Measurements from ENCODE around the gene ALAS2.
"Not testable (repeated sequence)": the region's sequence is repeated elsewhere in the genome, so short reads cannot be mapped to it uniquely, and the experiment has no call there.

Gene ALAS2, protein sequence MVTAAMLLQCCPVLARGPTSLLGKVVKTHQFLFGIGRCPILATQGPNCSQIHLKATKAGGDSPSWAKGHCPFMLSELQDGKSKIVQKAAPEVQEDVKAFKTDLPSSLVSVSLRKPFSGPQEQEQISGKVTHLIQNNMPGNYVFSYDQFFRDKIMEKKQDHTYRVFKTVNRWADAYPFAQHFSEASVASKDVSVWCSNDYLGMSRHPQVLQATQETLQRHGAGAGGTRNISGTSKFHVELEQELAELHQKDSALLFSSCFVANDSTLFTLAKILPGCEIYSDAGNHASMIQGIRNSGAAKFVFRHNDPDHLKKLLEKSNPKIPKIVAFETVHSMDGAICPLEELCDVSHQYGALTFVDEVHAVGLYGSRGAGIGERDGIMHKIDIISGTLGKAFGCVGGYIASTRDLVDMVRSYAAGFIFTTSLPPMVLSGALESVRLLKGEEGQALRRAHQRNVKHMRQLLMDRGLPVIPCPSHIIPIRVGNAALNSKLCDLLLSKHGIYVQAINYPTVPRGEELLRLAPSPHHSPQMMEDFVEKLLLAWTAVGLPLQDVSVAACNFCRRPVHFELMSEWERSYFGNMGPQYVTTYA

DNA sequence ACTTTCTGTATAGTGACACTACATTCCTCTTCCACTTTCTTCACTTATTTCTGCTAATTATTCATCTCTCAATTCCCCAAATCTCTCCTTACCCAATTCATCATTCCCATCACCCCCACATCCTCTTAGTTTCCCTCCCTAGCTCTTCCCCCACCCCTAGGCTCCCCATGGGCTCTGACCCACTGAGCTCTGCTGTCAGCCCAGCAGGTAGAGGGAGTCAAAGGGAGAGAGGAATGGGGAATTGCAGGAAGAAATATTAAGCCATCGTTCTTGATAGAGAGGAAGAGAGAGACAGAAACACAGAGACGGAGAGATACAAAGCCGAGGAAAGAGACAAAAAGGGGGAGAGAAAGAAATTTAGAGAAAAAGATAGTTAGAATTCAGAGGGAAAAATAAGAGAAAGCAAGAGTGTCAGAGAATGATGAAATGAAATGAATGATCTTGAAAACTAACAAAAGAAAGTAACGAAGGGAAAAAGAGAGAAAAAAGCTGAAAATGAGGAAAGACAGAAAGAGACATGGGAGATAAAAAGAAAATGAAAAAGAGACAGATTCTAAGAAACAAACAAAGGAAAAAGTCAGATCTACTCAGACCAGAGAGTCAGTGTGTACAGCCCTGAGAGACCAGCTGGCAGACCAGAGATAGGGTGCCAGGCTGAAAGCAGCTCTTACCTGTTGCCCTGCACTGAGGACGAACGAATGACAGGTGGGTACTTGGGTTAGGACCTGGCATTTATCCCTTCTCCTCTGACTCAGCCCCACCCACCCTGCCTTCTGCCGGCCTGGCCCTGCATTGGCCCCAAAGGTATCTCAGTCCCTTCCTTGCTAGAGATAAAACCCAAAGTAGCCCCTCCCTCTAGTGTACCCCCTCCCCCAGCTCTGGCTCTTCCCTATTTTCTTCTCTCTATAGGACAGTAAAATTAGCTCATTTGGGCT, at the start of gene ALAS2:
ALAS2 (minus strand) TSS at position 707 of the 935 bp plus-strand sequence. CDS start 4,977 bp downstream, outside the sequence.
- no peak for DNase-seq

DNA sequence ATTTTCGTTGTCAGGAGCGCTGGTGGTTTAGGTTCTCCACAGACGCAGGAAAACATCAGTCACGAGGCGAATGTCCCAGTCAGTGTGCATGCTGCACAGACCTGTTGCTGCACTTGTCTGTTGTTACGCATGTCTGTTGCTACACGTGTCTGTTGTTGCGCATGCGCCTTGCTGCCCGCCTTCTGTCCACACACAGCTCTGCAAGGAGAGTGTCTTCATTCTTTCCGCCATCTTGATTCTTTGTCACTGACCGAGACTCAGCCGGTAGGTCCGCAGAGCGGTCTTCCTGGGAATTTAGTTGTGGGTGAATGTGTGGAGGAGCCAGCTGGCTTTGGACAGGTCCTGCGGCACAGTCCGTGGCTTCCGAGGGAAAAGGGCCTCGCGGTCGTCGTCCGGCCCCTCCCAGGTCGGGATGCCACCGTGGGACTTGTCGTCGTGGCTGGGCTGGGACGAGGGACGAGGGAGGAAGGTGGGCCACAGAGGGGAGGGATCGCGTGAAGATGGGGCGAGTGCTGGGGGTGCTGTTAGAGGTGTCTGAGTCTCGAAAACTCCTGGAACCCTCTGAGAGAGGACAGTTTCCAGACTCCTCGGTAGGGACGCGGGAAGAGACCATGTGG, 44.2 kb upstream of the ALAS2 start, which contains the start of gene PAGE2B:
PAGE2B (plus strand) TSS at position 180 of the 617 bp plus-strand sequence. CDS start 1,012 bp downstream, outside the sequence.
- DNase-seq, result no peak

DNA sequence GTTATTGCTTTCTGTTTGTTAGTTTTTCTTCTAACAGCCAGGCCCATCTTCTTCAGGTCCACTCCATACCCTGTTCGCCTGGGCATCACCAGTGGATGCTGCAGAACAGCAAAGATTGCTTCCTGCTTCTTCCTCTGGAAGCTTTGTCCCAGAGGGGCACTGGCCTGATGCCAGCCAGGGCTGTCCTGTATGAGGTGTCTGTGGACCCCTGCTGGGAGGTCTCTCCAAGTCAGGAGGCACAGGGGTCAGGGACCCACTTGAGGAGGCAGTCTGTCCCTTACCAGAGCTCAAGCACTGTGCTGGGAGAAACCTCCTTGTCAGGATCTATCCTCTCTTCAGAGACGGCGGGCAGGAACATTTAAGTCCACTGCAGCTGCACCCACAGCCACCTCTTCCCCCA, 41.5 kb upstream of the ALAS2 start:
- no peak for DNase-seq

DNA sequence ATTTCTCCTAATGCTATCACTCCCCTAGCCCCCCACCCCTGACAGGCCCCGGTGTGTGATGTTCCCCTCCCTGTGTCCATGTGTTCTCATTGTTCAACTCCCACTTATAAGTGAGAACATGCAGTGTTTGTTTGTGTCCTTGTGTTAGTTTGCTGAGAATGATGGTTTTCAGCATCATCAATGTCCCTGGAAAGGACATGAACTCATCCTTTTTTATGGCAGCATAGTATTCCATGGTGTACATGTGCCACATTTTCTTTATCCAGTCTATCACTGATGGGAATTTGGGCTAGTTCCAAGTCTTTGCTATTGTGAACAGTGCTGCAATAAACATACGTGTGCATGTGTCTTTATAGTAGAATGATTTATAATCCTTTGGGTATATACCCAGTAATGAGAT, 36.4 kb upstream of the ALAS2 start:
- not testable (repeated sequence) for DNase-seq

DNA sequence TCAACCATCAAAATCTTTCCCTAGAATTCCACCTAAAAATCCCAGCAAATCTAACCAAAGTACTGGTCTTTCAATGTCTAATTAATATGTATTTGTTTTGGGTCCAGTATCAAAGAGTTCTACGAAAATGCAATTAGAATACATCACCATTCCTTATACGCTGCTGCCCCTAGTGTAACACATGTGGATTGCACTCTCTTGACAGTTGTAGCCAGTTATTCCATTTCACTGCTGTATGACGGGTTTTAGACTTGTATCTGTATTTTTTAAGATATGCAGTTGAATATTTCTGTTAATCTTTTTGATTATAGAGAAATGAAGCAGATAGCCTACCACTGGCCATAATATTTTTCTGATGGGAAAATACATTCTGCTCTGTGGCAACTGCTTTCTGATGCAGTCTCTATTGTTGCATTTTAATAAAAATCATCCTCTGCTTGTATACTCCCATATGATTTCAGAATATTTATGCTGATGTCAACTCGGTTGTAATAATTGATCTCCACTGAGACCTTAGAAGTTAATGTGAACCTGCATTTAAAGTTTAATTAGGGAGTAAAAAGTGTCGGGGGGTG, 27.0 kb upstream of the ALAS2 start:
- DNase-seq, result peak; percentile 0

DNA sequence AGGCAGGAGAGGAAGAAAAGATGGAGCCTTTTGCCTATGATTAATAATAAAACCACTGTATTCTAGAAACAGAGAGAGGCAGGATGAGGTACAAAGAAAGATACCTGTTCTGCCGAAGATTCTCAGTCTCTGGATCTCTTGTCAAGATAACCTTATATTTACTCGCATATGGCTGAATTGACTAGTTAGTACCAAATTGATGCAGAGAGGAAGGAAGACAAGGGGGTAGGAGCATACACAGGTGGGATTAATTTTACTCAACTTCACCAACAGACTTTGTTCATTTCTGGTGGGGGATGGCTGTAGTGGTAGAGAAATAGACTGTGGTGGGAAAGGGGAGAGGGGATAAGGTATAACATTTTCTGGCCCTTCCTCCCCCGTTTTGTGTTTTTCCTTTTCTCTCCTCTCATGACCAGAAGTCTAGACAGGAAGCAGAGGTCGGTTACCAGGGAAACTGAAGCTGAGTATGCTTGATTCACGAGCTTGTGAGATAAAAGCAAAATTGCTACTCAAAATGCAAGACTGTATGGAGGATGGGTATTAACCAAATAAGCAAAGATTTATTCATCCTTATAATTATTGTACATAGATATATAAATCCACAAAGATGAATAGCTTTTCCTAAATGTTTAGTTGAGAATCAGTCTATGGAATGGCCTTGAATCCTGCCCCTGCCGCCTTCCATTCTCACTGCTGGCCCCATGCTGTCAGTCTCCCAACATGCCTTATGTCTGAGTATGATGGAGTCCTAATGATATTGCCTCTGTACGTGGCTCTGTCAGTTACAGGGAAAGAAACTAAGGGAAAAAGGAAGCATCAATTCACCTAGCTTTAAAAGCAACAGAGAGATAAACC, 26.3 kb upstream of the ALAS2 start:
- DNase-seq, result no peak

DNA sequence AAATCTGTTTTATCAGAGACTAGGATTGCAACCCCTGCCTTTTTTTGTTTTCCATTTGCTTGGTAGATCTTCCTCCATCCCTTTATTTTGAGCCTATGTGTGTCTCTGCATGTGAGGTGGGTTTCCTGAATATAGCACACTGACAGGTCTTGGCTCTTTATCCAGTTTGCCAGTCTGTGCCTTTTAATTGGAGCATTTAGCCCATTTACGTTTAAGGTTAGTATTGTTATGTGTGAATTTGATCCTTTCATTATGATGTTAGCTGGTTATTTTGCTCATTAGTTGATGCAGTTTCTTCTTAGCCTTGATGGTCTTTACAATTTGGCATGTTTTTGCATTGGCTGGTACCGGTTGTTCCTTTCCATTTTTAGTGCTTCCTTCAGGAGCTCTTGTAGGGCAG, 19.8 kb upstream of the ALAS2 start:
- not testable (repeated sequence) for DNase-seq

DNA sequence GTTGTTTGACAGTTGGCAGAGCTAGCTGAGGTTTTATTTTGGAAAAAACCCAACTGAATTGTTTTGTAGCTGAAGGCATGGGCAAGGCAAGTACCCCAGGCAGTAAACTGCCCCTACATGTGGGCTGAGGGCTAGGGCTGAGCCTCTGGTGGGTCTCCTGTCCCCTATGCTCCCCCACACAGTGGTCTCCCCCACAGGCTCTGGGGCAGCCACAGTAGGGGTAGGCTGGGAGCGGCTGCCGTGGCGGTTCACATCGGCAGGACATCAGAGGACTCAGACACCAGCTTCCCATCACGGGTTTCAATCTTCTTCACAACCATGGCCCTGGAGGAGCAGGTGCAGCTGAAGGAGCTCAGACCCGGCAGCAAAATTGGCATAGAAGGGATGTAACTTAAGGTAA, 10.7 kb upstream of the ALAS2 start:
- DNase-seq, result no peak

DNA sequence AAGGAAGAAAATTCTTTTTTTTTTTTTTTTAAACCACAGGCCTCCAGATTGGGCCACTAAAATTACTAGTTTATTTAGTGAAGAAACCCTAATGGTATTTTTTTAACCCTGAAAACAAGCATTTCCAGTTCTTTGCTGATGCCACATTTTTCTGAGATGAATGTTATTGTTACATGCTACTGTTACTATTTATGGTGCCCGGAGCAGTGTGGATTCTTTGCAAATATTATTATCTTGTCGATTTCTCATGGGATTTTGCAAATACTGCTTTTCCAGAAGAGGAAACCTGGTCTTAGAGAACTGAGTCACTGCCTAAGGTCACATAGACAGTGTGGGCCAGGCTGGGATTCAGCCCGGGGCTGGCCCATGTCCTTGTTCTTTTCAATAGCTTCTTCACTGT, 8.7 kb upstream of the ALAS2 start:
- no peak for DNase-seq

DNA sequence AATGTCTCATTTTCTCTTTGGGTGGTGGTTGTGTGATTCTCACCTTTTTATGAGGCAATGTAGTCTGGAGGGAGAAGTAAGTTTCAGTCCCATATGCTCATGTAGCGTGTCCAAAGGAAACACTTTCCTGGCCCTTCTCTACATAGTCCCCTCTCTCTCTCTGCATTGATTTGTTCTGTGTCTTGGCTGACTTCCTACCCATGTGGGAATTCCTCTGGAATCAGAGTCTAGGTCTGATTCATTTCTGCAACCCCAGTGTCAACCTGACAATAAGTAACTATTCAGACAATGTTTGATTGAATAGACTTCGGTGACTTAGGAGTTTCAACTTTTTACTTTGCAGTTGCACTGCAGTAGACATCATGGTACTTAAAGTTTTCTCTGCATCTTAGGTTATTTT, 2.7 kb upstream of the ALAS2 start:
- no peak for DNase-seq

DNA sequence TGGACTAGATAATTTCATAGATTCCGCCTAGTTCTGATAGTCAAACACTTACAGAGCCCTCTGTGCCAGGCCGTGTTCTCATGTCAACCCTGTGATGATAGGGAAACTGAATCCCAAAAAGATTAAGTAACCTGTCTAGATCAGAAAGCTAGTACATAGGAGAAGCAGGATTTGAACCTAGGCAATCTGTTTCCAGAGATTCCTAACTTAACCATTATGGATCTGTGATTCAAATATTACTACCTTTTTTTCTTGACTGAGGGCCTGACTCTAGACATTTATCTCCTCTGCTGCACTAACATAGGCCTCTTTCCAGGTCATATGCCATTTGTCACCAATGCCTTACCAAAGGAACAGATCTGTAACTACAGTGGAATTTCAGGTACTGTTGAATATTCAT, 1.5 kb downstream of the ALAS2 start:
- no peak for DNase-seq

DNA sequence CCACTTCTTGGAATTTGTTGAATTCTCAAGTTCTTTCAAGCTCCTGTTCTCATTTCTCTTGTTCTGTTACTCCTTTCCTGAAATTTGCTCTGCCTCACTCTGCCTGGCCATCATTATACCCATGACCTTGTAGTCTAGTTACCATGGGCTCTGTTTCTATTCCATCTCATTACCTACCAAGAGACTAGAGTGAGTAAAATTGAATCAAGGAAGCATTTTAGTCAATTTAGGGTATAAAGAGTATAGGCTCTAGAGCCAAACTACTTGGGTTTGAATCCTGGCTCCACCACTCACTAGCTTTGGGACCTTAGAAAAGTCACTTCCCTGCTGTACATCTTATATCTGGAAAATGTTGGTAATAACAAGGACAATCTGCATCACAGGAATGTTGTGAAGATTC, 2.2 kb downstream of the ALAS2 start:
- DNase-seq, result no peak

DNA sequence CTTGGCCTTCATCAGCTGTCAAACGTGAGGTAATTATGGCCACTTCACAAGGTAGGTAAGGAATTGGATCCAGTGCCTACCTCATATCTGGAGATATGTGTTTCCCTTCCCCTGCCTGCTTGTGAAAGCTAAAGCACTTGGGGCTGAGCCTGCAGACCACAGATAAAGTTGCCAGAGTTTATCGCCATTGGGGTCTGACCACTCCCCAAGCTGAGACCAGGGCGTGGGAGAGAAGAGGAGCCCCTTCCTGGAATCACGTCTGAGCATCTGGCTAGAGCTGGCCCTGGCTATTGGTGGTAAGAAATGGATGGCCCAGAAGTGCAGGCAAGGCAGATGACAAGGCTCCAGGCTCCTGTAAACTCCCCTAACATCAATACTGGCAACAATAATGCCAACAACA, 2.7 kb downstream of the ALAS2 start:
- DNase-seq, result no peak

DNA sequence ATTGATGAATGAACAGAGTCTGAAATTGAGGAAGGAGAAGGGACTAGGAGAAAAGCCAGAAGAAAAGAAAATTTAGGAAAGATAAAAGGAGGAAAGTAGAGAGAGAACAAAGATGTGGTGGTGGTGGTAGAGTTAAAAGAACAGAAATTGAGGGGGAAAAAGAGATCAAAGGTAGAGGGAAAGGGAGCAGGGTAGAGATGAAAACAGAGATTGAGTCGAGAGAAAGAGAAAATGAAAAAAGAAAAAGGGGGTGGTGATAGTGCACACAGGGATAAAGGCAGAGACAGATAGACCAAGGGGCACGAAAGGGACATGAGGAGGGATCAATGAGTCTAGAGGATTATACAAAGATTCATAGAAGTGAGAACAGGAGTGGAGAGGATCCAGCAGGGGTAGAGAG, 3.9 kb downstream of the ALAS2 start:
- no peak for DNase-seq

DNA sequence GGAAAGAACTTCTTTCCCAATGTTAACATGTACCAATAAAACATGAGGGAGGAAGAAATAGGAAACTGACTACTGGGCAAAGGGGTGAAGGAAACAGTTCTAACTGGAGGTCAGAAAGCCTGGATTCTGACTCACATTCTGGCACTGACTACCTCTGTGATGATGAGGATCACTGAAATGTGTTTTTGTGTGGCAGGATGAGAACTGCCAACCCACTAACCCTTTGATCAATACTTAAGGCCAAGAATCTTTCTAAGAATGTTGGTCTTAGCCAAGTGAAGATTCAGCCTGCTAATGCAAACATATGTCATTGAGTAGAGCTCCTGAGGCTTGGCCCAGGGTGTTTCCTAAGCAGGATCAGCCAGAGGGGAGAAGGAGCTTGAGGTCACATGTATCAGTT, 4.6 kb downstream of the ALAS2 start:
- DNase-seq, result no peak

DNA sequence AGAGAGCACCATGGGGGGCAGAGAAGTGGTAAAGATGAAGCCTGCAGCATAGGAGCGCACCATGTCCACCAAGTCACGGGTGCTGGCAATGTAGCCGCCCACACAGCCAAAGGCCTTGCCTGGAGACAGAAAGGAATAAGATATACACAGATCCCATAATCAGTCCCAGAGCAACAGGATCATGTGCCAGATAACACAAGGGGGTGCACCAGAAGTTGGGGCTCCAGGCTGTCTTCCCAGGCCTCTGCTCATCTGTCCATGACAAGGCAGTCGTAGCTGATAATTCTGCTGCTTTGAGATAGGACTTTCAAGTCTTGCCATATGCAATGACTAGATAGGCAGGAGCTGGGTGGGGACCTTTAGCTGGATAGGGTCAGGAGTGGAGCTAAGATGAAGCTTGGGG, 15.9 kb downstream of the ALAS2 start:
- no peak for DNase-seq

DNA sequence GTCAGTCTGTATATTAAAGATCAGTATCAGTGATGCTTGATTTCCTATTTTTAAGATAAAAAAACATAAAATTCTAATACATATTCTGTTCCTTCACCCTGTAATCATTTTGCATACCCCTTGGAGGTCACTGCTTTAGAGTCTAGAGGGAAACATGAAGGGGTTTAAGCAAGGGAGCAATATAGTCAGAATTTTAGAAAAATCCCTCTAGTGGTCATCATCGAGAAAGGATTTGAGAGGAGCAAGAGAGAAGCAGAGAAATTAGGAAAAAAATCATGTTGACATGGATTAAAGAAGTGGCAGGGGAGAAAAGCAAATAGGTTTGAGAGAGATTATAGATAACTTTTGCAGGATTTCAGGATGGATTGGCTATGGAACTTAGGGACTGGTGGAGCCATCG, 19.5 kb downstream of the ALAS2 start:
- DNase-seq, result no peak

DNA sequence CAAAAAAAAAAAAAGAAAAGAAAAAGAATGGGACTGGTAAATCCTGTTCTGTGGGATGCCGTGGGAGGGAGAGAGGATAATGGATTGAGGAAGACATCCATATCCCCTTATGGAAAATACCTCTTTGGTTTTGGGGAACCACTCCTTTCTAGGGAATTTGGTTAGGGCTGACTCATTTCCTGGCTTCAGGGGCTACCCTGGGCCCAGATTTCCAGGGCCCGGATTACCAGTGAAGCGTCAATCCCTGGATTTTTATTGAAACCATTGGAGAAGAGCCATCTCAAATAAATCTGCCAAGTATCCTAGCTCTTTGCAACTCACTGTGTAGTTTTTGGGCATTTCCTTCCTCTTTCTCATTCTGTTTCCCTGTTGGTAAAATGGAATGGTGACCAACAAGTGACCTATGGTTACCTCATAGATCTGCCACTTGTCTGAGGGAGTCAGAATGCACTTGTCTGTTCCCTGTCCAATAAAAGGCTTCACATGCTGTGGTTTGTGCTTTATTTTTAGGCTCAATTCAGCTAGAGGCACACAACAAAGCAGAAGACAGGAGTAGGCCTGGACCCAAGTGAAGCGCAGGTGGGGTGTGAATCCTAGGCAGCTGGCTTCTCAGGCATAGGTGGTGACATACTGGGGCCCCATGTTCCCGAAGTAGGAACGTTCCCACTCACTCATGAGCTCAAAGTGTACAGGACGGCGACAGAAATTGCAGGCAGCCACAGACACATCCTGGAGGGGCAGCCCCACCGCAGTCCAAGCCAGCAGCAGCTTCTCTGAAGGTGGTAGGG, 22.0 kb downstream of the ALAS2 start:
- DNase-seq, result no peak

DNA sequence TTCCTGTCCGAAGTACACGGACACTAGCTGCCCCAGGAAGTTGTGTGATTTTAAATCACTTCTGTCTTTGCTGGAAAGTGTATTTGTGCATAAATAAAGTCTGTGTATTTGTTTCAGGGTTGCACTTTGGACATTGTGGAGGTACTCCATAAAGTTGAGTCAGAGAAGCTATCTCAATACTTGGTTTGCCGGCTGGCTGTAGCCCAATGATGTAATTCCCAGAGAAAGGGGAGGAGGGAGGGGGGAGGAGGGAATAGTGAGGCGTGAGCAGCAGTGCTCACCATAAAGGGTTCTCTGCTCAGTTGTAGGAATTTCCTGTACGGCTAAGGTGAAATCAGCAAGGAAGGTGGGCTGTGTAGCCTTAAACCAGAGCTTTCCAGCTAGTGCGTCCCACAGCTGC, 23.1 kb downstream of the ALAS2 start:
- no peak for DNase-seq

DNA sequence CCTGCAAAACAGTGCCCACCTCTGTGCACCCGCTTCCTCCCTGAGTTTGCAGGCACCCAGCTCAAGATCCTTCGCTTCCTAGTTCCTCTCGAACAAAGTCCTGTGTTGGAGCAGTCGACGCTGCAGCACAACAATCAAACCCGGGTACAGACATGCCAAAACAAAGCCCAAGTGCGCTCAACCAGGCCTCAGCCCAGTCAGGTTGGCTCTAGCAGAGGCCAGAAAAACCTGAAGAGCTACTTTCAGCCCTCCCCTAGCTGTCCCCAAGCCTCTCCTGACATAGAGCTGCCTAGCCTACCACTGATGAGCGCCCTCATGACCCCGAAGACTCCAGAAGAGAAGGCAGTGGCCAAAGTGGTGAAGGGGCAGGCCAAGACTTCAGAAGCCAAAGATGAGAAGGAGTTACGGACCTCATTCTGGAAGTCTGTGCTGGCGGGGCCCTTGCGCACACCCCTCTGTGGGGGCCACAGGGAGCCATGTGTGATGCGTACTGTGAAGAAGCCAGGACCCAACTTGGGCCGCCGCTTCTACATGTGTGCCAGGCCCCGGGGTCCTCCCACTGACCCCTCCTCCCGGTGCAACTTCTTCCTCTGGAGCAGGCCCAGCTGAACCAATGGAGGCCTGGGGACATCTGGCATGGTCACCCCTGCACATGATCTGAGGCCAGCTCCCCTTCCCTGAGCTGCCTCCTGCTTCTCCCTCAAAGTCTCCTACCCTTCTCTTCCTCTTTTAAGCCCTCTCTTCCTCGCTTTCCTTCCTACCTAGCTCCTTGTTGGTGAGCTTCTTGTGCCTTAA, 23.8 kb downstream of the ALAS2 start:
- no peak for DNase-seq

Data from NCI-H2107 (cell line).